Activated effector memory CD4-positive, alpha-beta T cell treated with anti-CD3 and anti-CD28 coated beads, Interleukin-2, amount 50 U/mL, for 16 hours (primary cell): ENCODE data around the gene OXER1.
"Not testable (repeated sequence)": the region's sequence is repeated elsewhere in the genome, so short reads cannot be mapped to it uniquely, and the experiment has no call there.

ENCODE experiments used
- DNase-seq: peaks from one replicate; pipeline ENCODE4 v3.0.0-alpha.2; 2020

The OXER1 gene

DNA sequence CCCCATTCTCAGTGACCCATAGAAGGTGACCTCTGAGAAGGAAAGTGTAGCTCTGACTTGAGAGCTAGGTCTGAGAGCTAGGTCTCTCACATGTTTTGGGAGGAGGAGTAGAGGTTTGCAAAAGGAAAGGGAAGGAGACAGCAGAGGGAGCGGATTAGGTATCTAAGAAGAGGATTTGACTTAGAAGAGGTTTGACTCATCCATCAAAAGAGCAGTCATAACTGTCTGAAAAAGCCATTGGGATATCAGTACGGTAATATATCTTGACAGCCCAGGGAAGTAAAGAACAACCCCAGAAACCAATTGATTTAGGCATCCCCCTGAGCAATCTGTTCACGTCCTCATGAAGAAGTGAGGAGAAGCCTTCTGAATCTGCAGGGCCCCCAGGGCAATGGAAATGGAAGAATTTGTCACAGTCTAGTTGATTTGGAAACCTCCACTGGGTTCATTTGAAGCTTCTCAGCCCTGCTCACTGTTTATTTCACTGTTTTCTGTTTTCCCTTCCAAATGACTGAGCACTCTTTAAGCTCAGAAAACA, 19.3 kb downstream of the OXER1 start:
- no peak for DNase-seq

DNA sequence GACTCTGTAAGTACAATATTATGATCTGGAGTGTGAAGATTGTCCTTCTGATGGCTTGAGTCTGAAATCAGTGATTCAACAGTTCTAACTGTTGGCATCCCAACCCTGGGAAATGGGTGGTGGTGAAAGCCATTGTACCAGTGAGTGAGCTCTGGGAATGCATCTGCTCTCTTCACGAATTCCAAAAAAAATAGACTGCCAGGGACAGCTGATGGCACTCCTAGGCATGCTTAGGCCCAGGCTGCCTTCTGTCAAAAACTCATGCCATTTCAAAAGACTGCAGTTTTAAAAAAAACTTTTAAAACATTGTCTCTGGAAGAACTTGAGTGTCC, 20.3 kb downstream of the OXER1 start:
- DNase-seq = no peak

DNA sequence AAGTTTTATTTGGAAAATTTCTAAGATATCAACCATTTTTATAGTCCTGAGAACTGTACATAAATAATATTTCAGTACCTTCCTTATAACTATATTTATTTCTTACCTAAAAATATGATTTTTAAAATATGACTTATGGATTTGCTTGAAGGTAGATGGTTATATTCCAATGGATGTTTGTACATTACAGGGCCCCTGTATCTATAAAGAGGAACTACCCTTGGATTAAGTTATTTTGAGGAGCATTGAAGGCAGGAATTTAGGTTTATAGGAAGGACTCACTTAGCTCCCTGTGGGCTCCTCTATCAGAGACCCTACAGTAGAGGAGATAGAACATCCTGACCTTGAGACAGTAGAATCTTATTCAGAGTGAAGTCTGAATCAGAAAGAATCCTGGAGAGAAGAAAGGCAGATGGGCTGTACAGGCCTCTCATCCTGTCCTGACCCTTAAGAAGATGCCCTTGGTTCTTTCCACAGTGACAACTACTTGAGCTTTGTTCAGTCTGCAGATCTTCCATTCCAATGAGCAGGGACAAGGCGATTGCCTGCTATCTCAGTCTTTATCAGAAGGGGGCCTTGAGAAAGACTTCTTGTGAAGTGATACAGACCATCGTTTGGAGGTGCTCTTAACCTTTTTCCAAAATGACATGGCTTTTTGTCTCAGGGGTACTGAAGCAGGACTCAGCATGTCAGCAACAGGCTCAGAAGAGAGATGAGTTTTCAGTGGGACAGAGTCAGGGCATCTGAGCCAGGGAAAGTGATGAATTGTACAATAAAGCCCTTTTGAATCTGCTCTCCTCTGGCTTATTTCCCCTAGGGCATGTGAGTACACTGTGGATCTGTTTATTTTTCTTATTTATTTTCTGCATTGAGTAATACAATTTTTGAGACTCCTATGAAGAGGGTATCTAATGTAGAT, 20.9 kb downstream of the OXER1 start:
- no peak for DNase-seq

DNA sequence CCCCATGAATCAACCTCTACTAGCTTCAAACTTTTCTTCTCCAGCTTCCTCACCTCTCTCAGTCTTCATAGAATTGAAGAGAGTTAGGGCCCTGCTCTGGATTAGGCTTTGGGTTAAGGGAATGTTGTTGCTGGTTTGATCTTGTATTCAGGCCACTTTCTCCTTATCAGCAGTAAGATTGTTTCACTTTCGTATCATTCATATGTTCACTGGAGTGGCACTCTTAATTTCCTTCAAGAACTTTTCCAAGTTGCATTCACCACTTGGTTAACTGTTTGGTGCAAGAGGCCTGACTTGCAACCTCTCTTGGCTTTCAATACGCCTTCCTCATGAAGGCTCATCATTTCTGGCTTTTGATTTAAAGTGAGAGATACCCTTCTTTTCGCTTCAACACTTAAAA, 22.8 kb downstream of the OXER1 start:
- DNase-seq = no peak

DNA sequence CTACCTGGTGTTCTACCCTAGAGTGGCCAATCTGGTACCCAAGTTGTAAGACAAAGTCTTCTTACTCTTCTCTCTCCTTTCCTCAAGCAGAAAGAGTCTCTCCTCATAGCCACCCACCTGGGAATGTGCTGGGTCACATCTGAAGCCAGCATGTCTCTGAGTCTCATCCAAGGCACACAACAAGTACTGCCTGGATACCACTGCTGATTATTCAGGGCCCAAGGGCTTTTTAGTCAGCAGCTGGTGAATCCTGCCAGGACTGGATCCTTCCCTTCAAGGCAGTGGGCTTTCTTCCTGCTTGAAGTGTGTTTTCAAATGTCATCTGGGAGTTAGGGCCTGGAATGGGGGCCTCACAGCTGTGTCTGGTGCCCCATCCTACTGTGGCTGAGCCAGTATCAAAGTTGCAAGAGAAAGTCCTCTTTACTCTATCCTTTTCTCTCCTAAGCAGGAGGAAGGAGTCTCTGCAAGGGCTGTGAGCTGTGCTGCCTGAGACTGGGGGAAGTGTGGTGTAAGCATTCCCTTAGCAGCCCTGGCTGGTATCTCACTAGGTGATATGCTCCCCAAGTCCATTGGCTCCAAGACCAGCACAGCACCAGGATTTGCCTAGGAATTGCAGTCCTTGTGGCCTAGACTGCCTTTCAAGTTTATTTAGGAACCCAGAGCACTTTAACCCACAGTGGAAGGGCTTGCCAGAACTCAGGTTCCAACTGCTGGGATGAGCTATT, 27.2 kb downstream of the OXER1 start:
- DNase-seq = no peak

DNA sequence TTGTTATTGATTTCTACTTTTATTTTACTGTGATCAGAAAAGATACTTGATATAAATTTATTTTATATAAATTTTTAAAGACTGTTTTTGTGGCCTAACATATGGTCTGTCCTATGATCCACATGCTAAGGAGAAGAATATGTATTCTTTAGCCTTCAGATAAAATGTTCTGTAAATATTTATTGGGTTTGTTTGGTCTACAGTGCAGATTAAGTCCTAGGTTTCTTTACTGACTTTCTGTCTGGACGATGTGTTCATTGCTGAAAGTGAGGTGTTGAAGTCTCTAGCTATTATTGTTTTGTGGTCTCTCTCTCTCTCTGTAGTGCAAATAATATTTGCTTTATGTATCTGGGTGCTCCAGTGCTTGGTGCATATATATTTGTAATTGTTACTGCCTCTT, 30.1 kb downstream of the OXER1 start:
- no peak for DNase-seq

DNA sequence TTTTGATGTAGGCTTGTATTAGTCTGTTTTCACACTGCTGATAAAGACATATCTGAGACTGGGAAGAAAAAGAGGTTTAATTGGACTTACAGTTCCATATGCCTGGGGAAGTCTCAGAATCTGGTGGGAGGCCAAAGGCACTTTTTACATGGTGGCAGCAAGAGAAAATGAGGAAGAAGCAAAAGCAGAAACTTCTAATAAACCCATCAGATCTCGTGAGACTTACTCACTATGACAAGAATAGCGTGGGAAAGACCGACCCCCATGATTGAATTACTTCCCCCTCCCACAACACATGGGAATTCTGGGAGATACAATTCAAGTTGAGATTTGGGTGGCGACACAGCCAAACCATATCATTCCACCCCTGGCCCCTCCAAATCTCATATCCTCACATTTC, 32.6 kb downstream of the OXER1 start:
- not testable (repeated sequence) for DNase-seq

DNA sequence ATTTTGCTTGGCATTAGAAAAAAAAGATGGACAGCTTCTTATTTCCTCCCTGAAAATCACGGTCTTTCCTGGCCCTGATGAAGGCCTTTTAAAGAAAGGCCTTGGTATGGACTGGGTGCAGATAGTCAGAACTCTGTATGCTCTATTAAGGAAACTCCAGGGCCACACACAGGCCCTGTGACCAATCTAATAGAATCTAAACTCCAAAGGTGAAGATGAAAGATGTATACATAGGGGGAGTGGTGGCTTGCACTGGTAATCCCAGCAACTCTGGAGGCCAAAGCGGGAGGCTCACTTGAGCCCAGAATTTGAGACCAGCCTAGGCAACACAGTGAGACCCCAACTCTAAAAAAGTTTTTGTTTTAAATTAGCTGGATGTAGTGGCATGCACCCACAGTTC, 37.3 kb downstream of the OXER1 start:
- no peak for DNase-seq

DNA sequence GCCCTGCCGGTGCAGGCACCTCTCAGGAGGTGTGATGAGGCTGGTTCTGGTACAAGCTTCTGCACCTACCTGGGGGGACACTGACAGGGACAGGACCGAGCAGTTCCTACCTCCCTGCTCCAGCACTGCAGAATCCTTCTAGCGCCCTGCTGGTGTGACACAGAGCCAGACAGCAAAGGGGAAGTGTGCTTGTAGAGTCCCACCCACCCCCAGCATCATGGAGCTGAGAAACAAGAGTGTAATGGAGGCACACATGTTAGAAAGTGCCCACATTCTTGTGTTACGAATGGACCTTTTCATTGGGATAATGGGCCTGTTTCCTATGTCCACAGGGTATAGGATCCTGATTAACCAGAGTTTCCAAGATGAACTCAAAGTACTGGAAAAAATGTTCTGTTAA, 38.3 kb downstream of the OXER1 start:
- no peak for DNase-seq

DNA sequence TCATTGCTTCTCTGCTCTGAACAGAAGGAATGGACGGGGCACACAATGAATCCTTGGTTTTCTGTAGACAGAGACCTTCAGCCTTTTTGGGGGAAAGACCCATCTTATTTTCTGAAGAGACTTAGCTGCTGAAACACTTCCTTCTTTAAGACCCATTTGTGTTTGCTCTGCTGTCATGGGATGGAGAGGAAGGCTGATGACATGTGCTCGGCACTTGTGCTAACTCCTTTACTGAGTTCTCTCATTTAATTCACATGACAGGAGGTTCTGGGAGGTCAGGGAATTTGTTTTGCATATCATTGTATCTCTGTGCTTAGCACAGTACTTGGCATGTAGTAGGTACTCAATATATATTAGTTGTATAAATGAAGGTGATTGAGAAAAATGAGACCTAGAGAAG, 39.0 kb downstream of the OXER1 start:
- DNase-seq = no peak

DNA sequence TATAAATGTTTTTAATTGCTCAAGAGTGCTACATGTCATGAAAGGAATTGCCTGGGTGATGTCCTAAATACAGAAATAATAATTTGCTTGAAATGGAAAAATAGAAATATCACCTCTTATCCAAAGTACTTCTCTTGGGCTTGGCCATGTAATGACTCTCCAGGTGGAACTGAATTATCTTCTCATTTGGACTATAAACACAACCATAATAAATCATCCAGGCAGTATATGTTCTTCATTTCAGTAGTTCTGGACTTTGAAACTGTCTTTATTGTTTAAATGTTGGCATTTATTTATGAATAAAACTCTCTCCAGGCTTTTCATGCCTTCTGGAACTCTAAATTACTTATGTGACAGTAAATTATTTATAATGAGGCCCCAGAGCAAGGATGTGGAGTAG, 40.5 kb downstream of the OXER1 start:
- DNase-seq = no peak

DNA sequence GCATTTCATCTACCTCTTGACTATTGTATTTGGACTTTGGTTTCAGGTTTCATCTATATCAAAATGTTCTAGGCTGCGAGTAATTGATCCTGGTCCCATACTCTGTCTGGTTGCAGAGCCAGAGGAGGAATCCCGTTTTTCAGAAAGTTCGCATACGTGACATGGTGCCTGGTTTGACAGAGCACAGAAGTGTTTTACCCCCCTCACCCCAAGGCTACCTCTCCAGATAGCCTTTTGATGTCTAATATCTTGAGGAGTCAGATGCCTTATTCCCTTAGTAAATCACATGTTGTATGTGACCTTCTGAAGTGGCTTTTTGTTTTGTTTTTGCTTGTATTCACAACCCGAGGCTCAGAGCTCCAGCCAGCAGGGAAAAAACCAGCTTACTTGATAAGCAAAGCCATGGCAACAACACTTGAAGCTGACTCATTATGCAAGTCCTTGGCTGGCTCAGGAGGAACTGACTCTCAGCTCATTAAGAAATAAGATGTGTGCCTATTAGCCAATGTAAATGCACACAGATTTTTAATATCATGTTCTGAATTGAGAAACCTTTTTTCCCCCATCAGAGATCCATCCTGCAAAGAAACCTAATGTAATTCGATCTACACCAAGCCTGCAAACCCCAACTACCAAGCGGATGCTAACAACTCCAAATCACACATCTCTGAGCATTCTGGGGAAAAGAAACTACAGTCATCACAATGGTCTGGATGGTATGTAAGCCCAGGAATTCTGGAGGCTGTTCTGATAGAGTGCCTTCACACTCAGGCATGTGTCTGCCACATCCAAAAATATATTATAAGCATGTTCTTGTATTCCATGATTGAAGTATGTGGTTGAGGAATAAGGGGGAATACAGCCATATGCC, 41.4 kb downstream of the OXER1 start:
- no peak for DNase-seq

DNA sequence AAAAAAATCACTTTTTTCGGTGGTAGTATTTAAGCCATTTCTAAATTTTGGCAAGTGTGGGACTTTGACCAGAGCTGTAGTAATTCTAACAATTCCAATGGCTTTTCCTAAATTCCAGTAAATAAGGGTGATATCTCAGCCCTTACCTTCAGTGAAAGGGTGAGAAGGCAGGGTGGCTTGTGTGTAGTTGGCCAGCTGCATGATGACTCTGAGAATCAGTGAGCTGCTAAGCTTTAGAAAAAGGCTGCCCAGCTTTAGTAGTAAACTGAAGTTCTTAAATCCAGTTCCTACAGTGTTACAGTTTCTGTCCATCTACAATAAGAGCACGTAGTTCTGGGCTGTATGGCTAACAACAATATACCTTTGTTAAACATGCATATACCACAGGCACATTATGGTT, 42.0 kb downstream of the OXER1 start:
- DNase-seq = no peak

DNA sequence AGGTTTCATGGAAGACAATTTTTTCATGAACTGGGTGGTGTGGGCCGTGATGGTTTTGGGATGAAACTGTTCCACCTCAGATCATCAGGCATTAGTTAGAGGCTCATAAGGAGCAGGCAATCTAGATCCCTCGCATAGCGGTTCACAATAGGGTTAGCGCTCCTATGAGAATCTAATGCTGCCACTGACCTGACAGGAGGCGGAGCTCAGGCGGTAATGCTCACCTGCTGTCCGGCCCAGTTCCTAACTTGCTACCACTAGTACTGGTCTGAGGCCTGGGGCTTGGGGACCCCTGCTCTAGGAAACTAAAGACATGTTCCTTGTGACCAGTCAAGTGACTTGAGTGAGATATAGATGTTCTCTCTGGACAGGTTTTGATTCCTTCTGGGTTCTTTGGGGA, 49.2 kb downstream of the OXER1 start:
- DNase-seq = no peak

DNA sequence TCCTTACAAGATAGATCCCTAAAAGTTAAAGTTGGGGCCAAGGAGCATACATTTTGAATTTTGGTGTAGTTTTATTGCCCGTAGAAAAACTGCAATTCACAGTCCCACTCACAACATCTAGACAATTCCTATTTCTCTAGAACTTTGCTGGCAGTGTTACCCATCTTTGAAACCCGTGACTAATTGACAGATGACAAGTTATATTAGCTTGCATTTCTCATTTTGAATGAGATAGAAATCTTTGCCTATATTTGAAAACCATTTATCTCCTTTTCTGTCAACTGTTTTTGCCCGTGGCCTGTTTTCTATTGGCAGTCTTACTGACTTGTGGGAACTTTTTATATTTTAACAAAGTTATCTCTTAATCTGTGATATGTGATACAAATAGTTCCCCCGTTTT, 50.0 kb downstream of the OXER1 start:
- no peak for DNase-seq

DNA sequence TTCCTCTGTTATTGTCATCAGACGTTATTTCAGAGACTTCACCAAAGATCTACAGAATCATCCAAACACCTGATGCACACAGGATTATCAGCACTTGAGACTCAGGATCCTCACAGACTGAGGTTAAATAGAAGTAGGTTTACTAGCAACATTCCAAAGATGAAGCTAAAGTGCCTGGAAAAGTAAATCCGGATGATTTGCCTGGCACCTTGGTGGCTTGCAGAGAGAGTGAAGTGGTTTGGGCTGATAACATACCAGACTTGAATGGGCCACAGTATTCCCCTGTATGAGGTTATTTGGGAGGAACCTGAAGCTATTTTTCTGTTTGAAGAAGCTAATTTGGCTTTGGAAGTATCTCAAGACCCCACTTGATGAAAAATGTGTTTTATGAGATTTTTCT, 51.0 kb downstream of the OXER1 start:
- no peak for DNase-seq
